ENCODE data around the gene KCNN3.
"Not testable (repeated sequence)": the region's sequence is repeated elsewhere in the genome, so short reads cannot be mapped to it uniquely, and the experiment has no call there.

The KCNN3 gene

DNA sequence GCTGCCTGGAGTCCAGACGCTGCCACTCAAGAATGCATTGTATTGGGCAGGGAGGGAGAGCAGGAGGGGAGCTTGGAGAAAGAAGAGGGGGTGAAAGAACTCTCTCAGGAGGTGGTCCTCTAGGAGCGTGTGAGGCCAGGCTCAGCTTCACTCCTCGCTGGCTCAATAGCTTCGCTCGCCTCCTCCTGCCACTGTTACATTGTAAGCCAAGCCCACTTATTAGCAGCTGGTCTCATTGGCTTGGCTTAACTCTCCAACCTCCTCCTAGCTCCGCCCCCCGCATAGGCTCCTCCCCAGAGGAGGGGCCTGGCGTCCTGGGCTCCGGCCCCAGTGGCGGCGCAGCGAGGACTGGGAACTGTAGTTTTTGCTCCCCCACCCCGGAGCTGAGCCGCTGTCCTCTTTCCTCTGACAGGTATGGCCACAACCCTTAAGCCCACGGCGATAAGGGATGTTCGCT, at the start of gene KCNN3:
Gene KCNN3, minus strand, starts transcription at position 167 of the 457 bp plus-strand sequence. CDS start 317 bp downstream, outside the sequence.
- peak; percentile 24 for FAIRE-seq

DNA sequence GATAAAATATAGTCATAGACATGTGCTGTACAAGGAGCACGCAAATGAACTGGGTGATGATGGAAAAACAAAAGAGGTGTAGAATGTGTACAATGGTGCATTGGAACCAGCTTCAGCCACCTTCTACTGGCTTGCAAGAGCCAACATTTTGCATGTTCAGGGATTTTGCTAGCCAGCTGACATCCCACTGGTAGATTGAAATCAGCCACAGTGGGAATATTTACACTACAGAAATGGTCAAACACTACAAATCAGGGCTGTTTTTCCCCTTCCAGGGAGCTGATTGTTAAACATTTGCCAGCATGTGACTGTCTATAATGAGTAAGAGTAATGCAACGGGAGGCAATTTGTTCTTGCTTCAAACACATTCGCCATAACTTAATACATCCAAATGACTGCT, 43.2 kb upstream of the KCNN3 start:
- FAIRE-seq, result no peak

DNA sequence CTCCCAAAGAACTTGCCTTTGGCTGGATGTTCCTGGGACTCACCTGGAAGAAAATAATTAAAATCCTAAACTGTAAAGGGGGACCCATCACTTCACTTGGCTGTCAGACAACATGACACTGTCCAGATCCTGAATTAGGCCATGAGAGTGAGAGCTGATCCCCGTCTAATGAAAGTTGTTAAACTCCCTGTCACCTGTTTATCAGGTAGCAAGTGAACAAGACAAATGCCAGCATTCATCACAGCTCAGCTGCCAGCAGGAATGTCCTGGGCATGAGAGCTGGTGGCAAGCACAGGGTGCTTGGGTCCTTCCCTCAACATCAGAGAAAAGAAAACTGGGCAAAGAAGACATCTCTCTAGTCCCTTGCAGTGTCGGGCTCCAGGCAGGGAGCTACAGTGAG, 42.7 kb upstream of the KCNN3 start:
- no peak for FAIRE-seq

DNA sequence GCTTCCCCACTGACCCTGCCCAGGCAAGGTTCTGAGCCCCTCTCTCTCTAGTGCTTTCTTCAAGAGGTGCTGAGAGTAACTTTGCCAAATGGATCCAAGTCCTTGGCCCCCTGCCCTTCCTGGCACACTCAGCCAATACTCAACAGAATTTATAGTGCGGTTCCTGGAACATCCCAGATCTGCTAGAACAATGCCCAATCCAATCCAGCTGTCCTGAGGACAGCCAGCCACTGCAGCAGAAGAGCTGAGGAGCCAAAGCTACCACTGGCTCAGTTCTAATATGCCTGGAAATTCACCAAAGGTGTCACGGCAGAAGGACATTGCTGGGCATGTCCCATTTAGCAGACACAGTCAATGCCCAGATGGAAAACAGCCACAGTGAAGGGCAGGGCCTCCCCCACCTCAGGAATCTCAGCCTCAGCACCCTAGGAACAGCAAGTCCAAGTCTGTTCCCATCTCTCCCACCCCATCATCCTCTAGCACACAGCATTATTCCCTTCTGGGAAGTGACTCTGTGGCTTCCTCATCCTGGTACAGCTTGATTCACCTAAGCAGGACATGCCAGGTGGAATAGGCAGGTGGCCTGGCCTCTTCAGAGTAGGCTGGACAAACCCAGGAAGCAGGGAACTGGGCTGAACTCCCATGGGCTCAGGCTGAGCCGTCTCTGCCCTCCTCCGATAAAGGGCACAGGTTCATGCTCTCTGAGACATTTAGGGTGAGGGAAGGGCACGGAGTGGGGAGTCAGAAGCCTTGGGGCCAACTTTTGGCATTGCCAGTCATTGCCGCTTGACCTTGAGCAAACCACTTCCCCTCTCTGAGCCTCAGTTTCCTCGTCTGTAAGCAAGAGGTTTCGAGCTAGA, 41.8 kb upstream of the KCNN3 start:
- no peak for FAIRE-seq

DNA sequence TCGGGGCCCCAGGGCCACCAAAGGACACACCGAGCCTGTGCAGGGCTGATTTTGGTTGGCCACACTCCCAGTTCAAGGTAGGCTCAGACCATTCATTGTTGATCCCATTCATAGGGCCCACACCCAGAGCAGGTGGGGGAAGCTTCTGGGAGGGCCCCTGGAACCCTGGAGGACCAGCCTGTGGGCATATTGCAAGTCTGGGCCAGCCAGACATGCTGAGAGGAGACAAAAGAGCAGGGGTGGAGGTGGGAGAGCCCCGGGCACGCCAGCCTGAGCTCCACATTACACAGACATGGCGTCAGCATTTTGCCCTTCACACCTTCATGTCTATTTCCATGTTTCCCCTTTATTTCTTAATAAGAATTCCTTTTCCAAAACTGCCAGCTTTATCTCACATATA, 40.8 kb upstream of the KCNN3 start:
- no peak for FAIRE-seq

DNA sequence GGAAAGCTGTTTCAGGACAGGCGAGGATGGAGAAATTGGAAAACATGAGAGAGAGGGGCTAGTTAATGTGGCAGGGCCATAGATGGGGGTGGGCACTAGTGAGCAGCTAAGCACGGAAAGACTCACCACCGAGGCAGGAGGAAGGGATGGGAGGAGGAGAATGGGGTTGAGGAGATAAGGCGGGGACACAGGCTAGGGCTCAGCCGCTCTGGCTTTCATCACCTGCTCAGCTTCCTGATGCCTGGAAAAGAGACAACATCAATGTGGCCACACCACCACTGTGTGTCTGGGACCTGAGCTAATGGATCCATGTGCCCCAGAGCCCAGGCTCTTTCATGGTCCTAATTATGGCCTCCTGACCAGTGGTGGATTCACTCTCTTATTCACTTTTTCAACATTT, 38.9 kb upstream of the KCNN3 start:
- FAIRE-seq, result no peak

DNA sequence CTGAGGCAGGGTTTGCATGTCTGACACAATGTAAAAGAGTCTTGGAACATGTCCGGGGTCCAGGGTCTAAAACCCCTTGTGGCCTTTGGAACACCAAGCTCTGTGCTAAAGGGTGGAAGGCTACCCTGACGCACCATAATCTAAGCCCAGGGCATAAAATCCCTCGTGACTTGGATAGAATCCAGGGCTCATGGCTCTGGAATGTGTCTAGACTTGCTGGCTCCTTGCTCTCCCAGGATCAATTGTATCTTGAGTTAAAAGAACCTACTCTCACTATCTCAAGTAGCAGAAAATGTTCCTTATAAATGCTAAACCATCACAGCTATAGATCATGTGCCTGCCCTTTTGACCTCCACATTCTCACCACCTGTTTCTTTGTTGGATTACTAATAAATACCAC, 38.0 kb upstream of the KCNN3 start:
- FAIRE-seq, result not testable (repeated sequence)

DNA sequence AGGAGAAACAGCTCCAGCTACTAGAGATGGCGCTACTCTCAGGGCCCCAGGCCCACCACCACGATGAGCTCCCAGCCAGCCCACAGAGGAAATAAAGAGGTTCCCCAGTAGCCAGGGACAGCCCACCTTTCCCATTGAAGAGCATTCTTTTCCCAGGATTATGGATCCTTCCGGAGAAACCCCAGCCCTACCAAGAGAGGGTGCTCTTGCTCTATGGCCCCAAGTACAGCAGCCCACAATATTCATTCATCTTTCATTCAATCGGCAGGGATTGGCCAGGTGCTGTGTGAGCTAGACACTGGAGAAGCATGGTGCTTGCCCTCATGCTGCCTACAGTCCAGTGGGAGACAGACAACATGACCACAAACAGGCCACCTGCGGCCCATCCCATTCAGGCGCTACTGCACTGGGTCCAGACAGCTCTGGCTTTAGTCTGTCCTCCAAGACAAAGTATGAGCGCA, 36.6 kb upstream of the KCNN3 start:
- FAIRE-seq, result no peak

DNA sequence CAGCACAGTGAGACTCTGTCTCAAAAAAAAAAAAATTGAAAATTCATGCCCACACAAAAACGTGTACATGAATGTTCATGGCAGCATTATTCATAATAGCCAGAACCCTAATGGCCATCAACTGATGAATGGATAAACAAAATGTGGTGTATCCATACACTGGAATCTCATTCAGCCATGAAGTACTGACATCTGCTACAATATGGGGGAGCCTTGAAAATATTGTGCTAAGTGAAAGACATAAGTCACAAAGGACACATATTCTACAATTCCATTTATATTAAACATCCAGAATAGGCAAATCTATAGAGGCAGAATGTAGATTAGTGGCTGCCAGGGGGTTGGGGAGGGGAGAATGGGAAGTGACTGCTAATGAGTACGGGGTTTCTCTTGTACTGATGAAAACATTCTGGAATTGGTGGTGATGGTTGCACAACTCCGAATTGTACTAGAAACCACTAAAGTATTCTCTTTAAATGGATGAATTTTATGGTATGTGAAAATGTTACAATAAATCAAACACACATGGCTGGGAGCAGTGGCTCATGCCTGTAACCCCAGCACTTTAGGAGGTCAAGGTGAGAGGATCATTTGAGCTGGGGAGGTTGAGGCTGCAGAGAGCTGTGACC, 33.0 kb upstream of the KCNN3 start:
- no peak for FAIRE-seq

DNA sequence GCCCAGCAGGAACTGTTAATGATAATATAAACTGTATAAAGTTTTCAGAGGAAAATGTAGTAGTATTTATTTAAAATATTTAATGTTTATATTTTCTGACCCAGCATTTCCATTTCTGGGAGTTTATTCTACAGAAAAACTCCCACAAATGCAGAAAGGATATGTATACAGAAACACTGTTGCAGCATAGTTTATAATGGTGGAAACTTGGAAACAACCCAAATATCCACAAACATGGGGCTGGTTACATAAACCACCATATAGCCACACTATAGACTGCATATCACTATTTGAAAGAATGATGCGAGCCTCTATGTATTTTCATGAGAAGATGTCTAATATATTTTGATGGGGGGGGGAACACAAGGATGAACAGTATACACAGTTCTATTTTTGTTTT, 31.5 kb upstream of the KCNN3 start:
- no peak for FAIRE-seq

DNA sequence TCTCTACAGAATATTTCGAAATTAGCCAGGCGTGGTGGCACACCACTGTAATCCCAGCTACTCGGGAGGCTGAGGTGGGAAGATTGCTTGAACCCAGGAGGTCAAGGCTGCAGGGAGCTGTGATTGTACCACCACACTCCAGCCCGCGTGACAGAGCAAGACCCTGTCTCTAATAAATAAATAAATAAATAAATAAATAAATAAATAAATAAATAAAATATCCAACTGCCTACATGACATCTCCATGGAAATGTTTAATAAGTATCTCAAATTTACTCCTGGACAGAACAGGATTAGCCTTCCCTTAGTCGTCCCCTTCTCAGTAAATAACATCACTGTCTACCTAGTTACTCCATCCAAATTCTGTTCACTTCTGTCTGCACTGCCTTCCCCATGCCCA, 29.0 kb upstream of the KCNN3 start:
- FAIRE-seq, result no peak

DNA sequence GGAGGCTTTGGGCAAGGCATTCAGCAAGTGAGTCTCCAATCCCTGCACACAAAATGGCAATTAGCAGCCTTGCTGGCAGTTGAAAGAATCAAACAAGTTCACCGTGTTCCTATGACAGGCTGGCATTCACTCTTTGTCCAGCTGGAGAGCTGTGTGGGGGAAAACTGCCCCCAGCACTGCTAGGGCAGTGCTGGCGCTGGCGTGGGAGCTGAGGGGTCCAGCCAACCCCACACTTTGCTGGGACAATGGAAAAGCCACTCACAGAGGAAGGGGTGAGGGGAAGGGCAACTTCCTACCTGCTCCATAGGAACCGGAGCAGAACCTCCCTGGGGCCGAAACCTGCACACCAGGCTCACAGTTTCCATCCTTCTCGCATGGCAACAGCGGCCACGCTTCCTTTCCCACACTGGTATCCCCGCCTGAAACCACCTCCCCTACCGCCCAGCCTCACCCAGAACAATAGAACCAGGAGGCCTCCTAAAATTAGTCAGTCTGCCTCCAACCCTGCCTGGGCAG, 26.7 kb upstream of the KCNN3 start:
- no peak for FAIRE-seq

DNA sequence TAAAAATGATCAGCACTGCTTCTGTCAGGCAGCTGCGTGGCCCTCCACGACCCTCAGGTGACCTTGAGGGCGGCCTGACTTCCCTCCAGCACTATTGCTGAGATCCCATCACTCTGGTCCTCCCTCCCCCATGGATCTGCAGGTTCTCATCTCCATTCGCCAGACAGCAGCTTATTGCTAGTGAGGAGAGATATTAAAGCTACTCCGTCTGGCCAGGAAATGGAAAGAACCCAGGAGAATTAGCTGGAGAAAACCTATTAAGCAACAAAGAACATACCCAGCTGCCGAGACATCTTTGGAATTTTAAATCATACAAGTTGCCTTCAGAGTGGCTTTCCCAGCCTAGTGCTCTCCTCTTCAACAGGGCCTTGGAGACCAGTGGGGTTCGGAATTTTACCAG, 25.7 kb upstream of the KCNN3 start:
- no peak for FAIRE-seq

DNA sequence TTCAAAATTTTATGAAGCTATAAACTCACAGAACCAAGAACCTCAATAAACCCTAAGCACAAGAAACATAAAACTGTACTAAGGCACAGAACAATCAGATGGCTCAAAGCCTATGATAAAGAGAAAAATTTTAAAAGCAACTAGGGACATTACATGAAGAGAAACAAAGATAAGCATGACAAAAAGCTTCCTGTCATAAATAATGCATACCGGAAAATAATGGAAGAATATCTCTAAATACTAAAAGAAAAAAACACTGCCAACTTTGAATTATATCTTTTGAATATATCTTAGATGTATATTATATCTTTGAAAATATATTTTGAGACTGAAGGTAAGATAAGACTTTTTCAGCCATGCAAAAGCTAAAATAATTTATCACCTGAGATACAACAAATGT, 21.4 kb upstream of the KCNN3 start:
- FAIRE-seq, result no peak

DNA sequence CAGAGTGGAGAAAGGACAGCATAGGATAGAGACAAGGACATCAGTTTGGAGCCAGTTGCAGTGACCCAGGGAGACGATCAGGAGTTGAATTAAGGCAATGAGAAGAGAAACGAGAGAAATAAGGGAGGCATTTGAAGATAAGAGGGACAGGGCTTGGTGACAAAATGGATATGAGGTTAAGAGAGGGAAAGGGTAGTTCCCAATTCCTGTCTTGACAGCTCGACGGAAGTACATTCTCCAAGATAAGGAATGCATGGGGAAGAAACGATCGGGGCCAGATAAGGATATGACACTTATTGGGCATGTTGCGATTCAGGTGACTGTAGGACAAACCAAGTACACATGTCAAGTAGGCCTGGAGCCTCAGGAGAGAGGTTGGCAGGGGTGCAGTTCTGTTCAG, 18.7 kb upstream of the KCNN3 start:
- FAIRE-seq, result no peak

DNA sequence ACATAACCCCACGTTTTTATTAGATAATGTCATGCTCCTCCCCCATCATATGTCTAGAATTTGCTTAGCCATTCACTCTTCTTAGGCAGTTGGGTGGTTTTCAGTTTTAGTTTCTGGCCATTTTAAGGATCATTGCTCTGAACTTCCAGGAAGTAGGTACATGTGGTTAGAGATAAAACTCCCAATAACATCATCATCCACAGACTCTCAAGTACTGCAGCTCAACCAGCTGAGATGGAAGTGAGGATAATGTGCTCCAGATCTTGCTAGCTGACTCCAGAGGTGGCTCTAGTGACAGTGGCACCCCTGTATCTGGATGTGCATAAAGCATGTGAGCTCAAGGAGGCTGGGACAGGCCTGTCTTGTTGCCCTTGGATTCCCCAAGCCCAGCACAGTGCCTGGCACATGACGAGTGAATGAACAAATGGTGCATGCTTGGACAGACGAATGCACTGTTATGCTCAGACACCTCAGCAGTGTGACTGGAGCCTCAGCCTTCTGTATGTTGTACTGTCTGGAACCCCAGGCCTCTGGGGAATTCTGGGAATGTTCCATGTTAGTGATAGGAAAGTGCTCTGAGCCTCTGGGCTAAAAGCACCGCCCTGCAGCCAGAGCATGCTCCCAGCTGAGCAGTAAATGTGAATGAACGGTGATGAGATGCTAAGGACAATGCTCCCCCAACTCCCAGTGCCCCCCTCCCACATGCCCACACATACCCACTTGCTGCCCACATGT, 16.4 kb upstream of the KCNN3 start:
- no peak for FAIRE-seq

DNA sequence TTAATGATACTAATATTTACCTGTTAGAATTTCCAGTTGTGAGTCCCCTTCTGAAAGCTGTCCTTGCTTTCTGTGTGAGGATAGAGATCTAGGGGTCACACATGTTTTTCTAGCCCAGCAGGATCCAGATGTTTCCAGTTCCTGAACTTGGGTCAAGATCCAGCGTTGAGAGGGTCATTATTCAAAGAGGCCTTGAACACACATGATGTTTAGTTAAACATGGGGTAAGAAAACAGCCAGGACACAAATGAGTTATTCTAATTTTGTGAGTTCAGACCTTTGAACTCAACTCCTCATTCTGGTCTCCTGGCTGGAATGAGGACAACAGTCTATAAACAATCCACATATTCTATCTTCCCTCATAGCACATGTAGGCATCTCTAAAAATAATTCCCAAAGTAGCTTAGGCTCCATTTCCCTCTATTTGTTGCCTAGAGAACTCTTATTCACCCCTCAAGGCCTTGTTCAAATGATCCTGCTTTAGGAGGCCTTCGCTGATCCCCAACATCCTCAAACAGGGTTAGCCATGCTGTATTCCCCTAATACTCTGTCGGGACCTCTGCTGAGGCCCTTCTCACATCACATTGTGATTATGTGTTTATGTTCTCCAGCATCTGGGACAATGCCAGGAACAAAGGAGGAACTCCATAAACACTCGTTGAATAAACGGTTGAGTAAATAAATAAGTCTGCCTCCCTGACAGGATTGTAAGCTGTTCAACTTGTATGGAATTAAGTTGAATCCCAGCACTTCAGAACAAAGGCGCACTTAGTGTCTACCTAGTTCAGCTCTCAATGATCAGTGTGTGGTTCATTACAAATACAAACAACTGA, 15.0 kb upstream of the KCNN3 start:
- no peak for FAIRE-seq

DNA sequence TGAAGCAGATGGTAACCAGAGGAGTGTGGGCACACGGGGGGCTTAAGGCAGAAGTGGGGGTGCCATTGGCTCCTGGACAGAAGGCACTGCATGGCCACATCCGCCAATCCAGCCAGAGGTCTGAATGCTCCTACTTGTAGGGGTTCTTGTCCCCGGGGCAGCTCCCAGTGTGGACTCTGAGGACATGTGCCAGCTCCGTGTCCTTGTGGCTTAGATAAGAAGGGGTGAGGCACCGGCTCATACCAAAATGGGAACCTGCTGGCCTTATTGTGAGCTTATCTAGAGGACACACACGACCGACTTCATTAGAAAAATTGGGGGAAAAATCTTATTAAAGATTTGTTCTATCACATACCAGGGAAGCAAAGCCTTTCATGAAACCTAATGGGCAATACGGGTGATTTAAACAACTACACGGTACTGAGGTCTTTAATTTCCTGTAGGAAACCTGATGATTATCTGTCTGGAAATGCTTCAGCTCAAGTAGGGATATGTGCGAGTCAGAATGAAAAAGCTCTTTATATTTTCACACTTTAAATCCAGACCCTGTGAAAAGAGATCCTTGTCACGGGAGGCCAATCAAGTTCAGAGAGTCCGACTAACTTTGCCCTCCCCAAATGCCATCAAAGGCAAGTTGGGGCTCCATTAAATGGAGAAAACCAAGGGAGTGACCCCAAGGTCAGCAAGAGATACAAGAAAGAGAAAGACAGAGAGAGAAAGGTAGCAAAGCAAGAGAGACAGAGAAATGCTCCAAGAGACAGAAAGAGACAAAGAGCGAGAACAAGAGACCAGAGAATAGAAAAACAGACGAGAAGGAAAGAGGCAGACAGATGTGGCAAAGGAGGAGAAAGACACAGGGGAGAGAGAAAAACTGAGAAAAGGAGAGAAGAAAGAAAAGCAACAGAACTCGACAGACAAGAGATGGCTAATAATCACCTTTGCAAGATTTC, 14.1 kb upstream of the KCNN3 start:
- no peak for FAIRE-seq

DNA sequence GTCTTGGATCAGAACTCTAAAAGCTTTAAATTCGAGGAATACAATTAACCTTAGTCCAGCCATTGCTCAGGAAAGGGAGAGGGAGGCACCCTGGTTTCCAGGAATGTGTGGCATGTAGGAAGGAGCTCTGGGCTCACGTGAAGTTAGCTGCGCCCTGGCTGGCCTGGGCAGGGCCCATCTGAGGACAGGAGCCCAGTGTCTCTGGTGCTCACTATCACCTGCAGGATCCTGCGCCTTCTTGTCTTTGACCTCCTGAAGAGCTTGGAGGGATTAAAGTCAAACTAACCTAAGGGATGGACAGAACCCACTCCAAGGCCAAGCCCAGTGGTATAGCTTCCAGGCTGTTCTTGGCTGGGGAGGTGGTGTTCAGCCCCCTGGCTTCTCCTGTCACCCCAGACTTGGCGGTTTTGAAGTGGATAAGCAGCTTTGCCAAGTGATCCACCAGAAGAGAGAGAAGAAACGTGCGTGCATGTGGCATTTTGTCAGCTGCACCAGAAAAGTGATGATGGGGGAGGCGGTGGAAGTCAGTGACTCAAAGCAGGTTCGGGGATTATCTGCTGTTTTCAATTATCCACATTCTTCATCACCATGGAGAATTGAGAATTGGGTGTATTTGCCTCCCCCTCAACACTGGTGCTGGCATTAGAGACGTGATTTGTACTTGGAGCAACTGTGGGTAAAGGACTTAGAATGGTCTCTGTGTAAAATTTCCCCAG, 11.9 kb upstream of the KCNN3 start:
- no peak for FAIRE-seq

DNA sequence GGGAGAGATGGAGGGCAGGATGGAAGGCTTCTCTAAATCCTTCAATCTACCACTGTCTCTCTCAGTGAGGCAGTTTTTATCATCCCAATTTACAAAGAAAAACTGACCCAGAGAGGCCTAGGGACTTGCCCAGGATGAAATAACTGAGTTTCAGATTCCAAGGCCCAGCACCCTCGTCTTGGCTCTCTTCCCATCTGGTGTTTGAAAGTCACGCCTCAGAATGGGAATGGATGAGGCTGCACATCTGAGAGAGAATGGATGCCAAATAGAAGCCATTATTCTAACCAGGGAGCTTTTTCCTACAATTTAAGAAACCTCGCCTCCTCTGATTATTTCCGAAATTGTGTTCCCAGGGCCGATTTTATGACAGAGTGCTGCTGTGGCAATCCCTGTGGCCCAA, 10.6 kb upstream of the KCNN3 start:
- FAIRE-seq, result no peak

DNA sequence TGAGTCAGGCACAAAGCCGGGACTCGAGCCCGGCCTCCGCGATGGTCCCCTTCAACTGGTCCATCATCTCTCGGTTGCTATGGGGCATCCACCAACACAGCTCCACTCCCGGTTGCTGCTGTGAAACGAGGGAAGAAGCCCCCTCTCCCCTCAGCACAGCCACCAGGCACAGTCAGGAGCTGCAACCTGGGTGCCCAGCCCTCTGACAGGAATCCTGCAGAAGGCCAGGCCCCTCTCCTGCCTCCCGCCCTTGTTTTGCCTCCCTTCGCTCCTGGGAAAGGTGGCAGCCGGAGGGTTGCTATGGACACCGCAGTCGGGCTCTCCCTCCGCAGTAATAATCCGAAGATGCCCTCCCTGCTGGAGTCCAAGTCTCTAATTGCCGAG, 8.9 kb upstream of the KCNN3 start:
- FAIRE-seq, result no peak
